Bone marrow (tissue), 2 donors: ENCODE data around the gene COP1.

Source experiments
- DNase-seq, 2 donors: peaks; one replicate each; lab custom pipeline; 2025; lab: John Stamatoyannopoulos, UW

Gene COP1

GRCh38 chr1:176199707-176200106 lies 7.4 kb downstream of the COP1 start:
- no peak for DNase-seq

- DNase-seq, result no peak
Measured at GRCh38 chr1:176198413-176198812, 8.7 kb downstream of the COP1 start.

GRCh38 chr1:176196728-176197127 lies 10.4 kb downstream of the COP1 start:
- DNase-seq, result no peak

- DNase-seq, result no peak
Measured at GRCh38 chr1:176195547-176195946, 11.5 kb downstream of the COP1 start.

GRCh38 chr1:176193663-176194062 lies 13.4 kb downstream of the COP1 start:
- no peak for DNase-seq

- DNase-seq, result no peak
Measured at GRCh38 chr1:176193023-176193422, 14.1 kb downstream of the COP1 start.

GRCh38 chr1:176188604-176189003 lies 18.5 kb downstream of the COP1 start:
- no peak for DNase-seq

- DNase-seq, result no peak
Measured at GRCh38 chr1:176187001-176187400, 20.1 kb downstream of the COP1 start.

GRCh38 chr1:176183618-176184017 lies 23.5 kb downstream of the COP1 start:
- DNase-seq, result no peak

- no peak for DNase-seq
Measured at GRCh38 chr1:176178316-176178715, 28.8 kb downstream of the COP1 start.

- no peak for DNase-seq
Measured at GRCh38 chr1:176177764-176178163, 29.3 kb downstream of the COP1 start.

- DNase-seq, result no peak
Measured at GRCh38 chr1:176174108-176174507, 33.0 kb downstream of the COP1 start.

GRCh38 chr1:176172215-176172614 lies 34.9 kb downstream of the COP1 start:
- DNase-seq, result no peak

GRCh38 chr1:176167210-176167609 lies 39.9 kb downstream of the COP1 start:
- DNase-seq, result no peak

- DNase-seq, result no peak
Measured at GRCh38 chr1:176165573-176165972, 41.5 kb downstream of the COP1 start.

GRCh38 chr1:176164014-176164678 lies 42.9 kb downstream of the COP1 start:
- DNase-seq, result no peak

- no peak for DNase-seq
Measured at GRCh38 chr1:176159993-176160392, 47.1 kb downstream of the COP1 start.

- no peak for DNase-seq
Measured at GRCh38 chr1:176157995-176158394, 49.1 kb downstream of the COP1 start.

- DNase-seq, result no peak
Measured at GRCh38 chr1:176149939-176150807, 56.9 kb downstream of the COP1 start.

GRCh38 chr1:176144526-176144925 lies 62.6 kb downstream of the COP1 start:
- DNase-seq, result no peak

- no peak for DNase-seq
Measured at GRCh38 chr1:176142973-176143372, 64.1 kb downstream of the COP1 start.

- DNase-seq, result no peak
Measured at GRCh38 chr1:176141449-176141848, 65.6 kb downstream of the COP1 start.

- no peak for DNase-seq
Measured at GRCh38 chr1:176136891-176137290, 70.2 kb downstream of the COP1 start.
